Measurements from ENCODE around the gene CSNK1G2.

DNA sequence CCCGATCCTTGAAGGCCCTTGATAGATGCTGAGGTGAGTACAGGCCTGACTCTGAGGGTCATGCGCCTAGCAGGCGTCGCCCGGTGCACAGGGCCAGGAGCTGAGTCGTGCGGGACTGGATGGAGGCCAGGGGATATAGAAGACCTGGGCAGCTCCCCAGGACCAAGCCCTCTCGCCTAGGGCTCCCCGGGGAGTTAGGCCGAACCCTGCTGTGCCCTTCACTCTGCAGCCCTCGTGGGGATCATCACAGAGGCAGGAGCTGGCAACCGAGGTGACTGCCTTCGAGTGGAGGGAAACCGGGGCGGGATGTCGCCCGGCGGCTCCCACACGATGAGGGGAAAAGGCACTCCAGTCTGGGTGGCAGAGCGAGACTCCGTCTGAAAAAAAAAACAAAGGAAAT, 11.7 kb downstream of the CSNK1G2 start:
- TF ChIP-seq, protein P1, sequence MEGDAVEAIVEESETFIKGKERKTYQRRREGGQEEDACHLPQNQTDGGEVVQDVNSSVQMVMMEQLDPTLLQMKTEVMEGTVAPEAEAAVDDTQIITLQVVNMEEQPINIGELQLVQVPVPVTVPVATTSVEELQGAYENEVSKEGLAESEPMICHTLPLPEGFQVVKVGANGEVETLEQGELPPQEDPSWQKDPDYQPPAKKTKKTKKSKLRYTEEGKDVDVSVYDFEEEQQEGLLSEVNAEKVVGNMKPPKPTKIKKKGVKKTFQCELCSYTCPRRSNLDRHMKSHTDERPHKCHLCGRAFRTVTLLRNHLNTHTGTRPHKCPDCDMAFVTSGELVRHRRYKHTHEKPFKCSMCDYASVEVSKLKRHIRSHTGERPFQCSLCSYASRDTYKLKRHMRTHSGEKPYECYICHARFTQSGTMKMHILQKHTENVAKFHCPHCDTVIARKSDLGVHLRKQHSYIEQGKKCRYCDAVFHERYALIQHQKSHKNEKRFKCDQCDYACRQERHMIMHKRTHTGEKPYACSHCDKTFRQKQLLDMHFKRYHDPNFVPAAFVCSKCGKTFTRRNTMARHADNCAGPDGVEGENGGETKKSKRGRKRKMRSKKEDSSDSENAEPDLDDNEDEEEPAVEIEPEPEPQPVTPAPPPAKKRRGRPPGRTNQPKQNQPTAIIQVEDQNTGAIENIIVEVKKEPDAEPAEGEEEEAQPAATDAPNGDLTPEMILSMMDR (conservative IDR thresholded peaks at IDR 0.05), result no peak
- TF ChIP-seq ZFX (IDR thresholded peaks at IDR 0.05), result no peak
